ENCODE measurements around the gene CDH6. TPM values are rescaled to one million over a fixed set of nuclear protein-coding genes. Genes with fewer than 3 reads are reported as not detected.
A peak's percentile ranks its signal among the peaks of the same experiment; 100 is the strongest.

CDH6 gene
- total RNA-seq, 1 donor from 2014 or later: 17.9 TPM

DNA sequence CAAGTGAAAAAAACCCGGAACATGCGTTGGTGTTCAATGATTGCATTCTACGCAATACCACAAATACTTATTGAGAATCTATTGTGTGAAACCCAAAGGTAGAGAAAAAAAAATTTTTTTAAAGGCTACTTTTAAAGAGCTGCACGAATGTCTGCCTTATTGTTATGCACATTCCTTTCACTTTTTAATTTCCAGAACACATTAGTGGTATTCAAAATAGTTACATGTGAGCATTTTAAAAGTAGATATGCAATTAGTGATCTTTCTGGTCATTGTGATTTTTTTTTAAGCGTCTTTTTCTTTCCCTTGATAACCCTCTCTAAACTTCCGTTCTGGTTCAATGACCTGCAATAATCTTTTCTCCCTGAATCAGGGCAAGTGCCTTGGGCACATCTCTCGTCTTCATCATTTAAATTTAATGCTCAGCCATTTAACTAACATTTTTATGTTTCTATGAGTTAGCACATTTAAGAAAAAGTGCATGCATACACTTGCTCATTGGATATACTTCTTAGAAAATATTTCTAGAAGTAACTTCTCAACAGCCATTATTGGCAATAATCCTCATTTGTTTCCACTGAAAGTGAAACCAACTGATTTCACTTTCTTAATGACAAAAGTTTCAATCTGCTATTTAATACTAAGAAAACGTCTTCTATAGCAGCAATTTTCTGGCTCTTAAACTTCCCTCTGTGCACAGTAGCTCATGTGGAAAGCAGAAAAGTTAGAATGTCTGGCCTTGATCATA lies 80.3 kb downstream of the CDH6 start:
- TF ChIP-seq EZH2 (IDR thresholded peaks at IDR 0.05): no peak
- TF ChIP-seq, protein P1, sequence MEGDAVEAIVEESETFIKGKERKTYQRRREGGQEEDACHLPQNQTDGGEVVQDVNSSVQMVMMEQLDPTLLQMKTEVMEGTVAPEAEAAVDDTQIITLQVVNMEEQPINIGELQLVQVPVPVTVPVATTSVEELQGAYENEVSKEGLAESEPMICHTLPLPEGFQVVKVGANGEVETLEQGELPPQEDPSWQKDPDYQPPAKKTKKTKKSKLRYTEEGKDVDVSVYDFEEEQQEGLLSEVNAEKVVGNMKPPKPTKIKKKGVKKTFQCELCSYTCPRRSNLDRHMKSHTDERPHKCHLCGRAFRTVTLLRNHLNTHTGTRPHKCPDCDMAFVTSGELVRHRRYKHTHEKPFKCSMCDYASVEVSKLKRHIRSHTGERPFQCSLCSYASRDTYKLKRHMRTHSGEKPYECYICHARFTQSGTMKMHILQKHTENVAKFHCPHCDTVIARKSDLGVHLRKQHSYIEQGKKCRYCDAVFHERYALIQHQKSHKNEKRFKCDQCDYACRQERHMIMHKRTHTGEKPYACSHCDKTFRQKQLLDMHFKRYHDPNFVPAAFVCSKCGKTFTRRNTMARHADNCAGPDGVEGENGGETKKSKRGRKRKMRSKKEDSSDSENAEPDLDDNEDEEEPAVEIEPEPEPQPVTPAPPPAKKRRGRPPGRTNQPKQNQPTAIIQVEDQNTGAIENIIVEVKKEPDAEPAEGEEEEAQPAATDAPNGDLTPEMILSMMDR (IDR thresholded peaks at IDR 0.05): no peak
- TF ChIP-seq EZH2phosphoT487 (IDR thresholded peaks at IDR 0.05): no peak
- H3K9me3 Mint-ChIP-seq: no peaks in the 10 kb centered on the region
- no peak for DNase-seq (ENCODE audit: low spot score)

DNA sequence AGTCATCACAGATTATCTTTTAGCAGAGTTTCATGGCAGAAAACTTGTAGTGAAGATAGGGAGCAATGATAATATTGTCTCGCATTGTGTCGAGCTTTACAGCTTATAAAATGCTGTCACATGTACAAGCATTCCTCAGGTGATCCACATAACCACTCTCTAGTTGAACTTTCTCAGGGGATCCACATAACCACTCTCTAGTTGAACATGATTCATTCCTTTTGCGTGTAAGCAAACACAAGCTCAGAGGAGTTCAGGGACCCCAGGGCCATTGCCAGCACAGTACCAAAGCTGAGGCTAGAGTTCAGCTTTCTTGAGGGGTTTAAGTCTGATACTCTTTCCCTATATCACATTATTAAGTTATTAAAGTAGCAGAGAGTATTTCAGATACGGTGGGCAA lies 86.7 kb downstream of the CDH6 start:
- no peak overlapping the region for H3K27ac ChIP-seq
- no peaks in the 10 kb centered on the region for H3K36me3 ChIP-seq
- no peaks in the 10 kb centered on the region for H3K79me2 ChIP-seq (ENCODE audit: low read depth)
- no peak overlapping the region for H3K4me3 Mint-ChIP-seq
- no peaks in the 10 kb centered on the region for H3F3A ChIP-seq (ENCODE audit: low read depth)
- no peak for DNase-seq (ENCODE audit: low spot score)
- no peaks in the 10 kb centered on the region for H3K9me3 ChIP-seq (ENCODE audit: low read depth)
- peaks cover 4% of the 10 kb centered on the region for H3K4me1 Mint-ChIP-seq
- H3K27me3 Mint-ChIP-seq (ENCODE audit: insufficient read depth, low read depth): no peaks in the 10 kb centered on the region
- H3K9me3 Mint-ChIP-seq: no peaks in the 10 kb centered on the region
- no peaks in the 10 kb centered on the region for H4K20me1 ChIP-seq (ENCODE audit: low read depth)
- H3K4me2 ChIP-seq: no peak overlapping the region
- no peak overlapping the region for H3K27ac Mint-ChIP-seq
- H2AFZ ChIP-seq (replicated peaks): no peak overlapping the region
- H3K4me1 ChIP-seq: peaks cover 9% of the 10 kb centered on the region
- H3K27me3 ChIP-seq: no peaks in the 10 kb centered on the region
- H3K4me3 ChIP-seq: no peak overlapping the region
- TF ChIP-seq EZH2 (IDR thresholded peaks at IDR 0.05): no peak
- H3K9ac ChIP-seq: no peak overlapping the region
- peaks cover 28% of the 10 kb centered on the region for H3K36me3 Mint-ChIP-seq

More for the DNA sequence above, 80.3 kb downstream of the CDH6 start:
- Histone ChIP-seq H3K27ac (peak overlapping the region; percentile 23), H3K4me1 (peaks cover 21% of the 10 kb centered on the region), H3F3A (ENCODE audit: low read depth) (no peaks in the 10 kb centered on the region), H3K9me3 (ENCODE audit: low read depth) (no peaks in the 10 kb centered on the region), H3K36me3 (no peaks in the 10 kb centered on the region), H3K4me2 (no peak overlapping the region), H3K79me2 (ENCODE audit: low read depth) (no peaks in the 10 kb centered on the region), H3K4me3 (no peak overlapping the region), H3K27me3 (no peaks in the 10 kb centered on the region), H3K9ac (no peak overlapping the region), H2AFZ (replicated peaks) (no peak overlapping the region), H4K20me1 (ENCODE audit: low read depth) (no peaks in the 10 kb centered on the region)
- Mint-ChIP-seq H3K4me1 (peaks cover 17% of the 10 kb centered on the region), H3K36me3 (peaks cover 14% of the 10 kb centered on the region), H3K27me3 (ENCODE audit: insufficient read depth, low read depth) (no peaks in the 10 kb centered on the region), H3K27ac (no peak overlapping the region), H3K4me3 (no peak overlapping the region)

DNA sequence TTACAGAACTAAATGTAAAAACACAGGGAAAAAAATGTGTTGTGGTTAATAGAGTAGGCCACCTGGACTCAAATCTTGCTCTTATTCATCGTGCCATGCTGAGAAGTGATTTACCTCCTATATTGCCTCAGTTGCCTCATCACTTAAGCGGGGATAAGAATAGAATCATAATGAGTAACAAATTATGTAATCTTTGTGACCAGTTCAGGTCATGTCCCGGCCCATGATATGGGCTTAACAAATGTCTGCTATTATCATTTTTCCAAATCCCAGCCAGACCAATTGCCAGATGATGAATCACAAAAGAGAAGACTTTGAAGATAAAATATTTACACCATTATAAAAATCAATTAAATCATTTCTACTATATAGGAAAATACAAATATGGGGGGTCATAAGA lies 89.8 kb downstream of the CDH6 start:
- Histone ChIP-seq H3K4me3 (no peak overlapping the region), H3K79me2 (ENCODE audit: low read depth) (no peaks in the 10 kb centered on the region), H3K27ac (no peak overlapping the region), H3K4me1 (peaks cover 9% of the 10 kb centered on the region), H3K36me3 (no peaks in the 10 kb centered on the region), H3K9ac (no peak overlapping the region), H2AFZ (replicated peaks) (no peak overlapping the region), H3F3A (ENCODE audit: low read depth) (no peaks in the 10 kb centered on the region), H4K20me1 (ENCODE audit: low read depth) (no peaks in the 10 kb centered on the region), H3K4me2 (no peak overlapping the region), H3K9me3 (ENCODE audit: low read depth) (no peaks in the 10 kb centered on the region), H3K27me3 (no peaks in the 10 kb centered on the region)
- Mint-ChIP-seq H3K27me3 (ENCODE audit: insufficient read depth, low read depth) (no peaks in the 10 kb centered on the region), H3K9me3 (no peaks in the 10 kb centered on the region), H3K4me3 (no peak overlapping the region), H3K36me3 (peaks cover 22% of the 10 kb centered on the region), H3K27ac (no peak overlapping the region), H3K4me1 (peaks cover 4% of the 10 kb centered on the region)
- DNase-seq (ENCODE audit: low spot score): no peak
- no peak for TF ChIP-seq EZH2 (IDR thresholded peaks at IDR 0.05)
- no peak for TF ChIP-seq EZH2phosphoT487 (IDR thresholded peaks at IDR 0.05)
- TF ChIP-seq, protein P1 (IDR thresholded peaks at IDR 0.05): no peak

DNA sequence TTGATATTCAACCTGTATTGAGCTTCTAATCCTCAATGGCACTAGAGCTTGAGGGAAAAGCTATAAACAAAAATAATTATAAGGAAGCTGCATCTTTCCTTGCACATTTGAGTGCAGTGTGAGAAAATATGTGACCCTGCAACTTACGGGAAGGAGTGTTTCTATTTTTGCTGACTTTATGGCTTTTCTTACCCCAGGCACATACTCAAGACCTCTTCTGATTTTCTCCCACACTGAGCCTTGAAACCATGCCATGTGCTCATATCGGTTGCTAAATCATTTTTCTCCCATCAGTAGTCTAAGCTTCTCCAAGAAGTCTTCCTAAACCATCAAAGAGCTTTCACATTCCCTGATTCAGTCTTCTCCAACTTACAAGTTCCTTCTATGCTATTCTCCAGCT lies 91.5 kb downstream of the CDH6 start:
- H3K9ac ChIP-seq: no peak overlapping the region
- H3K27ac ChIP-seq: no peak overlapping the region
- no peak overlapping the region for H3K4me3 ChIP-seq
- Mint-ChIP-seq H3K36me3 (peaks cover 24% of the 10 kb centered on the region), H3K4me3 (no peak overlapping the region), H3K27me3 (ENCODE audit: insufficient read depth, low read depth) (no peaks in the 10 kb centered on the region), H3K9me3 (no peaks in the 10 kb centered on the region), H3K4me1 (peaks cover 1% of the 10 kb centered on the region), H3K27ac (no peak overlapping the region)
- no peaks in the 10 kb centered on the region for H3K27me3 ChIP-seq
- no peaks in the 10 kb centered on the region for H3F3A ChIP-seq (ENCODE audit: low read depth)
- no peaks in the 10 kb centered on the region for H3K79me2 ChIP-seq (ENCODE audit: low read depth)
- TF ChIP-seq, protein P1 (IDR thresholded peaks at IDR 0.05): no peak
- H3K36me3 ChIP-seq: no peaks in the 10 kb centered on the region
- no peak for DNase-seq (ENCODE audit: low spot score)
- no peaks in the 10 kb centered on the region for H3K9me3 ChIP-seq (ENCODE audit: low read depth)
- peaks cover 8% of the 10 kb centered on the region for H3K4me1 ChIP-seq
- no peak overlapping the region for H2AFZ ChIP-seq (replicated peaks)
- no peak overlapping the region for H3K4me2 ChIP-seq
- no peaks in the 10 kb centered on the region for H4K20me1 ChIP-seq (ENCODE audit: low read depth)
